HS-5 (cell line): ENCODE measurements around the gene GRHPR.
"Not testable (repeated sequence)": the region's sequence is repeated elsewhere in the genome, so short reads cannot be mapped to it uniquely, and the experiment has no call there.

ENCODE experiments used
- DNase-seq: peaks from one replicate; pipeline ENCODE4 v3.0.0-alpha.2; 2012; ENCODE audit warnings: low read depth

Gene GRHPR

GRCh38 chr9:37447111-37447510 is 24.6 kb downstream of the GRHPR start:
- DNase-seq = no peak

GRCh38 chr9:37449862-37450632 is 27.6 kb downstream of the GRHPR start:
- DNase-seq = no peak

- no peak for DNase-seq
Measured at GRCh38 chr9:37451628-37452027, 29.1 kb downstream of the GRHPR start.

DNA sequence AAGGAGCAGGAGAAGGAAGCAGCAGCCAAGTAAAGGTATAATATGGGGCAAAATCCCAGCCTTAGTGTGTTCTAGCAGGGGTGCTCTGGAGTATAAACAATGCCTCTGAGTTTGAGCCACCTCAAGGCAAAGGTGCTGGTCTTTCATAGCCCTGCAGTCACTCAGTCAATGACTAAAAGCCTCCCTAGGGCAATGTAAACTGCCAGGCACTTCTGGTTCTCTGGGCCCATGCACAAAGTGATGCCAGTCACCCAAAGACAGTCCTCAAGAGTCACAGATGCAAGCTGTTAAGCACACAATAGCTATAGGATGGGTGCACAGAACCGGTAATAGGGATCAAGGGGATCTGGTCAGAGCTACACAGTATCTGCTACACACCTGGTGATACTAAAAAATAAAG is 30.1 kb downstream of the GRHPR start:
- DNase-seq = no peak

GRCh38 chr9:37453827-37454226 is 31.3 kb downstream of the GRHPR start:
- DNase-seq = no peak

DNA sequence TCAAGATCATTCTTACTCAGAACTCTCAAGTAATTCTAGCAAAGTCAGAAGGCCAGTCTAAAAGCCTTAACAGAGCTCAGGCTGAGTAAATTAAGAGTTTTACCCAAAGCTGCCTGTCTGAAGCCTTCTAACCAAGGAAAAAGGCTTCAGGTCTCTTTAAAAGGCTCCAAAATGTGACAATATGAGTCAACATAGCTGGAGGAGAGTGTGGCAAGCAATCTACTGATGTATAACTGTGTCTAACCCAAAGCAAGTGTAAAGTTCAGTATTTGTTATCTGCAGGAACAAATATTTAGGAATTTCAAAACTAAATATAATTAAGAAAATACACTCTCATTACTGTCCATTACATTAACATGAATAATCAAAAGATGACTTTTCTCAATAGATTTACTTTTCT is 31.7 kb downstream of the GRHPR start:
- DNase-seq = no peak

GRCh38 chr9:37455884-37456647 is 33.6 kb downstream of the GRHPR start:
- no peak for DNase-seq

- no peak for DNase-seq
Measured at GRCh38 chr9:37456817-37457216, 34.3 kb downstream of the GRHPR start.

DNA sequence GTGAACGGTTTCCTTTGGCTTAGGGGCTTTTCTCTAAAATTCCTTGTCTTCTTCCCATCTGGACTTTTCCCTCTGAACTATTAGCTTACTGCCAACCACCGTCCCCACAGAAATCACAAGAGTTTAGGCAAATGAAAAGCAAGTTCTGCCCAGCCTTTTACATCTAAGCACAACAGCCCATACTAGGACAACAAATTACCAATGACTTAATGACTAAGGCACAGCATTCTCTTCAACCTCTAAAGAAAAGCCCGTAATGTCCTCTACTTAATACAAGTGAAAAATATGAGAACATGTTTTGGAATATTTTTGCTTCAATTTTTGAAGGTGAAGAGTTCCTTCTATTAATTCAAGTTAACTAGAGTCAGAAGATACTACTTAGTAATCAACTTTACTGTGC is 41.5 kb downstream of the GRHPR start:
- DNase-seq = no peak

DNA sequence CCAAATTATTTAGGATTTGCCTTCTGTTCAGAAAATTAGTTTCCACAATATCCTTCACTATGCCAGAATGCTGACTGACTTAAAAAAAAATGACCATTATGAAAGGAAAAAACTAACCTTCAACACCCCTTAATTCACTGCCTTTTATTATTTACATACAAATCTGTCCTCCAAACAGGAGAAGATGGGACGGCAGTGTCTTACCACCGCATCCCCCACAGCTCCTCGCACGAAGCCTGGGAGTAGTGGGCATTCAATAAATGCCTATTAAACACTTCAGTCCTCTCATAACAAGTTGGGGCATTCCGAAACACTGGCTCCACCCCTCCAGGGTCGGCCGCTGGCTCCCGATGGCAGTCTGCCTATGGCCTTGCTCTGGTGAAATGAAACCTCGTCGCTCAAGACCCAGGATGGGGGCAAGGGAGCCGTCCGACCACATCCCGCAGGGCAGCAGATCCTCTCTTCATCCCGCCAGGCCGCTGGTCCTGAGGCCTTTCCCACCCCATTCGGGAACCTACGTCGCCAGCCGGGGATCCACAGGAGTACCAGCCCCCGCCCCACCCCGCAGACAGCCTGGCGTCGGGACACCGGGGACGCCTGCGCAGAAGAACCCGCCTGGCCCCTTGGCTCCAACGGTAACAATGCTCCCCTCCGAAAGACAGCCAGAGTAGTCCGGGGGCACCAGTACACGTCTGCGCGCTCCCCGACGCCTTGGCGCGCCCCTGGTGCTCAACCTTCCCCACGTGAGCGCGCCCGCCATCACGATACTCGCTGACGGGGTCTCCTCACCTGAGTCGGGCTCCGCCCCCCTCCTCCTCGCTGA is 42.1 kb downstream of the GRHPR start:
- peak; percentile 50 for DNase-seq

- peak; percentile 99 for DNase-seq
Measured at GRCh38 chr9:37465249-37466036, 42.9 kb downstream of the GRHPR start, which contains the start of gene ZBTB5. Gene ZBTB5, minus strand, starts transcription at chr9:37465450. Its CDS starts 22,899 bp downstream, at chr9:37442551.

GRCh38 chr9:37466037-37466709 is 43.7 kb downstream of the GRHPR start:
- DNase-seq = no peak

DNA sequence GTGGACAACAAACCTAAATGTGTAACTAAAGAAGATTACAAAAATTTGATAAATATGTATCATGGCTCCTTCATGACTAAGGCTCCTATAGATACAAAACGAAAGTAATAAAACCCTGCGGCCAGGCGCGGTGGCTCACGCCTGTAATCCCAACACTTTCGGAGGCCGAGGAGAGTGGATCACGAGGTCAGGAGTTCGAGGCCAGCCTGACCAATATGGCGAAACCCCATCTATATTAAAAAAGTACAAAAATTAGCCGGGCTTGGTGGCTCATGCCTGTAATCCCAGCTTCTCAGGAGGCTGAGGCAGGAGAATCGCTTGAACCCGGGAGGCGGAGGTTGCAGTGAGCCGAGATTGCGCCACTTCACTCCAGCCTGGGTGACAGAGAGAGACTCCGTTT is 45.0 kb downstream of the GRHPR start:
- DNase-seq = not testable (repeated sequence)

DNA sequence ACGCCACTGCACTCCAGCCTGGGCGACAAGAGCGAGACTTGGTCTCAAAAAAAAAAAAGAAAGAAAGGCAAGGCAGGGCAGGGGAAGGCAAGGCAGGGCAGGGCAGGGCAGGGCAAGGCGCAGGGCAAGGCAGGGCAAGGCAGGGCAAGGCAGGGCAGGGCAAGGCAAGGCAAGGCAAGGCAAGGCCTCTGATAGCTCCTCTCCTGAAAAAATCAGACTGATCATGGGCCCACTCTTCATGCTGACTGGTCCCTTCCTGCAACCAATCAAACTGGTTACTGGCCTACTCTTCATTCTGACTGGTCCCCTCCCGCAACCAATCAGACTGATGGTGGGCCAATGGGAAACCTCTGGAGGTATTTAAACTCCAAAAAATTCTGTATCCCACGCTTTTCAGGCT is 46.1 kb downstream of the GRHPR start:
- no peak for DNase-seq

- peak; percentile 97 for DNase-seq
Measured at GRCh38 chr9:37471942-37472684, 49.6 kb downstream of the GRHPR start.

DNA sequence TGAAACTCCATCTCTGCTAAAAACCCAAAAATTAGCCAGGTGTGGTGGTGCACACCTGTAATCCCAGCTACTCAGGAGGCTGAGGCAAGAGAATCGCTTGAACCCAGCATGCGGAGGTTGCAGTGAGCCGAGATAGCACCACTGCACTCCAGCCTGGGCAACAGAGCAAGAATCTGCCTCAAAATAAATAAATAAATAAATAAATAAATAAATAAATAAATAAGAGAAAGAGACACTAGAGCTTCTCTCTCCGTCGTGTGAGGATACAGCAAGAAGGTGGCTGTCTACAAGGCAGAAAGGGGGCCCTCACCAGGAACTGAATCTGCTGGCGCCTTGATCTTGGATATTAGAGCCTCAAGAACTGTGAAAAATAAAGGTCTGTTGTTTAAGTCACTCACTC is 51.5 kb downstream of the GRHPR start:
- DNase-seq = not testable (repeated sequence)

- no peak for DNase-seq
Measured at GRCh38 chr9:37474438-37474837, 51.9 kb downstream of the GRHPR start.

GRCh38 chr9:37476930-37477329 is 54.4 kb downstream of the GRHPR start:
- DNase-seq = no peak

GRCh38 chr9:37477443-37477842 is 54.9 kb downstream of the GRHPR start:
- DNase-seq = not testable (repeated sequence)

- not testable (repeated sequence) for DNase-seq
Measured at GRCh38 chr9:37477987-37478619, 55.6 kb downstream of the GRHPR start.
